GM18907 (cell line): ENCODE results near the gene TRAF3.

Source experiments
- ATAC-seq: cut with Tn5 transposase; IDR thresholded peaks from one replicate; pipeline ENCODE4 v1.9.1; 2021; ENCODE audit warnings: mild to moderate bottlenecking, moderate library complexity; ENCODE audit not compliant: unreplicated experiment

TRAF3 gene

GRCh38 chr14:102775855-102776760 lies 1.1 kb upstream of the TRAF3 start:
- ATAC-seq: no peak

- peak; percentile 19 for ATAC-seq
These were observed 575 bp downstream of the TRAF3 start for GRCh38 chr14:102777711-102778337.

- ATAC-seq: no peak
These were observed 1.3 kb downstream of the TRAF3 start for GRCh38 chr14:102778338-102779083.

- no peak for ATAC-seq
These were observed 1.8 kb downstream of the TRAF3 start for GRCh38 chr14:102779084-102779462.

GRCh38 chr14:102779574-102780315 lies 2.5 kb downstream of the TRAF3 start:
- no peak for ATAC-seq

- no peak for ATAC-seq
These were observed 3.8 kb downstream of the TRAF3 start for GRCh38 chr14:102781063-102781462.

- no peak for ATAC-seq
These were observed 5.7 kb downstream of the TRAF3 start for GRCh38 chr14:102782974-102783373.

GRCh38 chr14:102784892-102785594 lies 7.8 kb downstream of the TRAF3 start:
- no peak for ATAC-seq

- ATAC-seq: no peak
These were observed 8.3 kb downstream of the TRAF3 start for GRCh38 chr14:102785595-102785963.

GRCh38 chr14:102786768-102787167 lies 9.5 kb downstream of the TRAF3 start:
- no peak for ATAC-seq

- no peak for ATAC-seq
These were observed 12.1 kb downstream of the TRAF3 start for GRCh38 chr14:102789349-102789748.

- no peak for ATAC-seq
These were observed 16.5 kb downstream of the TRAF3 start for GRCh38 chr14:102793531-102794328.

- no peak for ATAC-seq
These were observed 18.0 kb downstream of the TRAF3 start for GRCh38 chr14:102795060-102795925.

GRCh38 chr14:102796661-102797190 lies 19.5 kb downstream of the TRAF3 start:
- no peak for ATAC-seq

GRCh38 chr14:102798926-102799325 lies 21.7 kb downstream of the TRAF3 start:
- peak; percentile 62 for ATAC-seq

GRCh38 chr14:102799684-102800562 lies 22.7 kb downstream of the TRAF3 start:
- no peak for ATAC-seq

- no peak for ATAC-seq
These were observed 25.7 kb downstream of the TRAF3 start for GRCh38 chr14:102802834-102803523.
